GM23338 (cell line): ENCODE measurements around the gene PLXND1. TPM values are rescaled to one million over a fixed set of nuclear protein-coding genes. Genes with fewer than 3 reads are reported as not detected.

ENCODE experiments used
- ATAC-seq: fragments of 200-7000 bp; cut with Tn5 transposase; 3 replicates; pipeline ENCODE4 v1.9.1; 2020
- DNase-seq: peaks from one replicate; pipeline ENCODE4 v3.0.0-alpha.2; 2015; ENCODE audit warnings: low spot score
- H2AFZ ChIP-seq: fragments of 200-600 bp; sonication (generic); 2 replicates; pipeline ENCODE4 v1.8.0; 2016; ENCODE audit warnings: antibody characterized with exemption, mild to moderate bottlenecking, moderate library complexity
- H3F3A ChIP-seq: fragments of 200-600 bp; sonication (generic); replicated peaks from 2 replicates; pipeline ENCODE4 v1.8.0; 2017; ENCODE audit warnings: antibody characterized with exemption, mixed run types, low read depth
- H3K27ac ChIP-seq: fragments of 200-600 bp; sonication (generic); 2 replicates; pipeline ENCODE4 v1.6.1; 2016; ENCODE audit warnings: low read depth
- H3K27me3 ChIP-seq: fragments of 200-600 bp; sonication (generic); 2 replicates; pipeline ENCODE4 v1.8.0; 2016; ENCODE audit warnings: mild to moderate bottlenecking, mixed run types, moderate library complexity; ENCODE audit not compliant: insufficient read depth
- H3K36me3 ChIP-seq: fragments of 200-600 bp; sonication (generic); 2 replicates; pipeline ENCODE4 v1.8.0; 2016; ENCODE audit warnings: mild to moderate bottlenecking; ENCODE audit not compliant: insufficient read depth
- H3K4me1 ChIP-seq: fragments of 200-600 bp; sonication (generic); 2 replicates; pipeline ENCODE4 v1.8.0; 2016; ENCODE audit warnings: mild to moderate bottlenecking, moderate library complexity; ENCODE audit not compliant: insufficient read depth
- H3K4me2 ChIP-seq: fragments of 200-600 bp; sonication (generic); 2 replicates; pipeline ENCODE4 v1.7.1; 2017; ENCODE audit warnings: mixed run types
- H3K4me3 ChIP-seq: fragments of 200-600 bp; sonication (generic); 2 replicates; pipeline ENCODE4 v1.6.1; 2016; ENCODE audit warnings: mixed run types
- H3K79me2 ChIP-seq: fragments of 200-600 bp; sonication (generic); replicated peaks from 2 replicates; pipeline ENCODE4 v1.8.0; 2017; ENCODE audit warnings: mild to moderate bottlenecking; ENCODE audit not compliant: insufficient read depth
- H3K9me2 ChIP-seq: fragments of 200-600 bp; sonication (generic); 2 replicates; pipeline ENCODE4 v1.8.0; 2017; ENCODE audit not compliant: insufficient read depth
- H4K20me1 ChIP-seq: fragments of 200-600 bp; sonication (generic); replicated peaks from 2 replicates; pipeline ENCODE4 v1.8.0; 2017; ENCODE audit warnings: mild to moderate bottlenecking; ENCODE audit not compliant: insufficient read depth
- H3K27ac Mint-ChIP-seq: 2 replicates; pipeline ENCODE4 v1.8.0; 2020; ENCODE audit warnings: inconsistent platforms, mild to moderate bottlenecking, moderate library complexity, mixed read lengths
- H3K27me3 Mint-ChIP-seq: 3 replicates; pipeline ENCODE4 v1.8.0; 2022; ENCODE audit warnings: low read depth, mild to moderate bottlenecking, moderate library complexity, mixed read lengths, inconsistent platforms; ENCODE audit not compliant: insufficient read depth, poor library complexity
- H3K36me3 Mint-ChIP-seq: 3 replicates; pipeline ENCODE4 v1.8.0; 2021; ENCODE audit warnings: low read depth, mild to moderate bottlenecking, inconsistent platforms, moderate library complexity, mixed read lengths
- H3K4me1 Mint-ChIP-seq: 3 replicates; pipeline ENCODE4 v1.8.0; 2020; ENCODE audit warnings: mild to moderate bottlenecking, inconsistent platforms, mixed read lengths
- H3K4me3 Mint-ChIP-seq: 3 replicates; pipeline ENCODE4 v1.8.0; 2021; ENCODE audit warnings: moderate library complexity, mild to moderate bottlenecking, inconsistent platforms, mixed read lengths
- H3K9me3 Mint-ChIP-seq: 3 replicates; pipeline ENCODE4 v1.8.0; 2020; ENCODE audit warnings: moderate library complexity, mild to moderate bottlenecking, inconsistent platforms, mixed read lengths
- CREB1 ChIP-seq: fragments of 250-450 bp; sonication (Bioruptor Pico); IDR thresholded peaks from 2 replicates; pipeline ENCODE4 v1.5.0; 2020; ENCODE audit warnings: low read depth, mild to moderate bottlenecking, moderate library complexity
- EZH2phosphoT487 ChIP-seq: fragments of 200-600 bp; sonication (generic); IDR thresholded peaks from one replicate; pipeline ENCODE4 v1.8.1; 2018; ENCODE audit warnings: antibody characterized with exemption; ENCODE audit not compliant: unreplicated experiment
- JUNB ChIP-seq: IDR thresholded peaks from one replicate; pipeline ENCODE4 v1.6.1; 2016; ENCODE audit warnings: antibody characterized with exemption; ENCODE audit not compliant: unreplicated experiment
- NANOG ChIP-seq: IDR thresholded peaks from 2 replicates; pipeline ENCODE4 v1.6.1; 2016; ENCODE audit warnings: antibody characterized with exemption, borderline replicate concordance
- POLR2AphosphoS5 ChIP-seq: IDR thresholded peaks from 2 replicates; pipeline ENCODE4 v1.6.1; 2016; ENCODE audit warnings: antibody characterized with exemption, low read depth
- STAT1 ChIP-seq: IDR thresholded peaks from one replicate; pipeline ENCODE4 v1.6.1; 2016; ENCODE audit warnings: antibody characterized with exemption; ENCODE audit not compliant: unreplicated experiment
- ZNF114 ChIP-seq: fragments of 250-450 bp; sonication (Bioruptor Pico); IDR thresholded peaks from 2 replicates; pipeline ENCODE4 v1.5.0; 2020; ENCODE audit warnings: mild to moderate bottlenecking, moderate library complexity
- polyA plus RNA-seq: library from polyadenylated mRNA; unstranded; fragments of >200 nt; fragmentation: Nextera tagmentation; extraction: Ambion mirVana; gene quantifications from 2 replicates; pipeline ENCODE4 v1.2.1, GENCODE V29; 2016
- total RNA-seq: library from RNA; depleted of rRNA; stranded (reverse); fragments of >200 nt; shearing (Covaris generic); gene quantifications from 2 replicates; pipeline ENCODE4 v1.2.3, GENCODE V29; 2014
- TF ChIP-seq, protein P1 (sequence below): fragments of 250-450 bp; sonication (Bioruptor Pico); IDR thresholded peaks from 2 replicates; pipeline ENCODE4 v1.5.0; 2020; ENCODE audit warnings: mild to moderate bottlenecking, moderate library complexity
- TF ChIP-seq, protein P2 (sequence below): IDR thresholded peaks from 2 replicates; pipeline ENCODE4 v1.6.1; 2016; ENCODE audit warnings: antibody characterized with exemption
- TF ChIP-seq, protein P3 (sequence below), 2 experiments: fragments of 200-600 bp in 1 of 2; sonication (generic) in 1 of 2; conservative IDR thresholded peaks; 2 replicates each; pipeline versions ENCODE4 v1.5.1 to v1.6.1; 2016 to 2017; ENCODE audit warnings: antibody characterized with exemption in 2 of 2, low read depth in 2 of 2, mild to moderate bottlenecking in 2 of 2, moderate library complexity in 1 of 2

Gene PLXND1
- total and polyA plus RNA-seq, 2 experiments from 2014 or later, result 13.3 to 60.4 TPM

DNA sequence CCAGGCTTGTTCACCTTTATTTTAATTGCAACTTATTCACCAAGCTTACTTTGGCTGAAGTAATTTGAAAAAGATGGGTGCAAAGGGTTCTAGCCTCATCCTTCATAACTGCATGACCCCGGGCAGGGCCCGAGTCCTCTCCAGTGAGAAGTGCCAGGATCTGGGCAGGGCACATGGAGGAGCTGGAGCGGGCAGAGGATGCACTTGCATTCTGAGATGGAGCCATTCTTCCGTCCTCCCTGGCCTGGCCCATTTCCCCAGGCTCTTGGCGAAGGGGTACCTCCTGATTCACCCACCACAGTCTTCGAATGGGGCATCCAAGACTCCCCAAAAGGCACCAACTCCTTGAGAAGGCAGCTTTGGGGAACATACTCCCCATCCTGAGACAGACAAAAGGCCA lies 22.5 kb upstream of the PLXND1 start (continued):
- TF ChIP-seq, protein P1, sequence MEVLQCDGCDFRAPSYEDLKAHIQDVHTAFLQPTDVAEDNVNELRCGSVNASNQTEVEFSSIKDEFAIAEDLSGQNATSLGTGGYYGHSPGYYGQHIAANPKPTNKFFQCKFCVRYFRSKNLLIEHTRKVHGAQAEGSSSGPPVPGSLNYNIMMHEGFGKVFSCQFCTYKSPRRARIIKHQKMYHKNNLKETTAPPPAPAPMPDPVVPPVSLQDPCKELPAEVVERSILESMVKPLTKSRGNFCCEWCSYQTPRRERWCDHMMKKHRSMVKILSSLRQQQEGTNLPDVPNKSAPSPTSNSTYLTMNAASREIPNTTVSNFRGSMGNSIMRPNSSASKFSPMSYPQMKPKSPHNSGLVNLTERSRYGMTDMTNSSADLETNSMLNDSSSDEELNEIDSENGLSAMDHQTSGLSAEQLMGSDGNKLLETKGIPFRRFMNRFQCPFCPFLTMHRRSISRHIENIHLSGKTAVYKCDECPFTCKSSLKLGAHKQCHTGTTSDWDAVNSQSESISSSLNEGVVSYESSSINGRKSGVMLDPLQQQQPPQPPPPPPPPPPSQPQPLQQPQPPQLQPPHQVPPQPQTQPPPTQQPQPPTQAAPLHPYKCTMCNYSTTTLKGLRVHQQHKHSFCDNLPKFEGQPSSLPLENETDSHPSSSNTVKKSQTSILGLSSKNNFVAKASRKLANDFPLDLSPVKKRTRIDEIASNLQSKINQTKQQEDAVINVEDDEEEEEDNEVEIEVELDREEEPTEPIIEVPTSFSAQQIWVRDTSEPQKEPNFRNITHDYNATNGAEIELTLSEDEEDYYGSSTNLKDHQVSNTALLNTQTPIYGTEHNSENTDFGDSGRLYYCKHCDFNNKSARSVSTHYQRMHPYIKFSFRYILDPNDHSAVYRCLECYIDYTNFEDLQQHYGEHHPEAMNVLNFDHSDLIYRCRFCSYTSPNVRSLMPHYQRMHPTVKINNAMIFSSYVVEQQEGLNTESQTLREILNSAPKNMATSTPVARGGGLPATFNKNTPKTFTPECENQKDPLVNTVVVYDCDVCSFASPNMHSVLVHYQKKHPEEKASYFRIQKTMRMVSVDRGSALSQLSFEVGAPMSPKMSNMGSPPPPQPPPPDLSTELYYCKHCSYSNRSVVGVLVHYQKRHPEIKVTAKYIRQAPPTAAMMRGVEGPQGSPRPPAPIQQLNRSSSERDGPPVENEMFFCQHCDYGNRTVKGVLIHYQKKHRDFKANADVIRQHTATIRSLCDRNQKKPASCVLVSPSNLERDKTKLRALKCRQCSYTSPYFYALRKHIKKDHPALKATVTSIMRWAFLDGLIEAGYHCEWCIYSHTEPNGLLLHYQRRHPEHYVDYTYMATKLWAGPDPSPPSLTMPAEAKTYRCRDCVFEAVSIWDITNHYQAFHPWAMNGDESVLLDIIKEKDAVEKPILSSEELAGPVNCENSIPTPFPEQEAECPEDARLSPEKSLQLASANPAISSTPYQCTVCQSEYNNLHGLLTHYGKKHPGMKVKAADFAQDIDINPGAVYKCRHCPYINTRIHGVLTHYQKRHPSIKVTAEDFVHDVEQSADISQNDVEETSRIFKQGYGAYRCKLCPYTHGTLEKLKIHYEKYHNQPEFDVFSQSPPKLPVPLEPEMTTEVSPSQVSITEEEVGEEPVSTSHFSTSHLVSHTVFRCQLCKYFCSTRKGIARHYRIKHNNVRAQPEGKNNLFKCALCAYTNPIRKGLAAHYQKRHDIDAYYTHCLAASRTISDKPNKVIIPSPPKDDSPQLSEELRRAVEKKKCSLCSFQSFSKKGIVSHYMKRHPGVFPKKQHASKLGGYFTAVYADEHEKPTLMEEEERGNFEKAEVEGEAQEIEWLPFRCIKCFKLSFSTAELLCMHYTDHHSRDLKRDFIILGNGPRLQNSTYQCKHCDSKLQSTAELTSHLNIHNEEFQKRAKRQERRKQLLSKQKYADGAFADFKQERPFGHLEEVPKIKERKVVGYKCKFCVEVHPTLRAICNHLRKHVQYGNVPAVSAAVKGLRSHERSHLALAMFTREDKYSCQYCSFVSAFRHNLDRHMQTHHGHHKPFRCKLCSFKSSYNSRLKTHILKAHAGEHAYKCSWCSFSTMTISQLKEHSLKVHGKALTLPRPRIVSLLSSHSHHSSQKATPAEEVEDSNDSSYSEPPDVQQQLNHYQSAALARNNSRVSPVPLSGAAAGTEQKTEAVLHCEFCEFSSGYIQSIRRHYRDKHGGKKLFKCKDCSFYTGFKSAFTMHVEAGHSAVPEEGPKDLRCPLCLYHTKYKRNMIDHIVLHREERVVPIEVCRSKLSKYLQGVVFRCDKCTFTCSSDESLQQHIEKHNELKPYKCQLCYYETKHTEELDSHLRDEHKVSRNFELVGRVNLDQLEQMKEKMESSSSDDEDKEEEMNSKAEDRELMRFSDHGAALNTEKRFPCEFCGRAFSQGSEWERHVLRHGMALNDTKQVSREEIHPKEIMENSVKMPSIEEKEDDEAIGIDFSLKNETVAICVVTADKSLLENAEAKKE (CRISPR knock-in tag), result no peak
- TF ChIP-seq NANOG (no peak), CREB1 (CRISPR knock-in tag) (no peak), ZNF114 (no peak), EZH2phosphoT487 (no peak), STAT1 (no peak), JUNB (no peak)
- TF ChIP-seq, protein P2, sequence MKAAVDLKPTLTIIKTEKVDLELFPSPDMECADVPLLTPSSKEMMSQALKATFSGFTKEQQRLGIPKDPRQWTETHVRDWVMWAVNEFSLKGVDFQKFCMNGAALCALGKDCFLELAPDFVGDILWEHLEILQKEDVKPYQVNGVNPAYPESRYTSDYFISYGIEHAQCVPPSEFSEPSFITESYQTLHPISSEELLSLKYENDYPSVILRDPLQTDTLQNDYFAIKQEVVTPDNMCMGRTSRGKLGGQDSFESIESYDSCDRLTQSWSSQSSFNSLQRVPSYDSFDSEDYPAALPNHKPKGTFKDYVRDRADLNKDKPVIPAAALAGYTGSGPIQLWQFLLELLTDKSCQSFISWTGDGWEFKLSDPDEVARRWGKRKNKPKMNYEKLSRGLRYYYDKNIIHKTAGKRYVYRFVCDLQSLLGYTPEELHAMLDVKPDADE, result no peak

DNA sequence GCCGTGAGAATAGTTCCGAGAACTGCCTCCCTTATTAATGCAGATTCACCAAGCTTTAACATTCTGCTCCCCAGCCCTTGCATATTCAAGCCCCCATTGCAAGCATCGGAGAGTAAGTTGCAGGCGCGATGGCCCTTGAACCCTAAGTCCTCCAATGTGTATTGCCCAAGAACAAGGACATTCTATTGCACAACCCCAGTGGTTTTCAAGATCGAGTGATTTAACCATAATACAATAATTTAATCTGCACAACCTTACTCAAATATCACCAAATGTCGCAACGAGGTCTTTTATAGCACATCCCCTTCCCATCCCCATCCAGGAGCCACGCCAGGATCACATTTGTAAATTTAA lies 21.7 kb upstream of the PLXND1 start:
- Histone ChIP-seq H3K79me2 (no peaks in the 10 kb centered on the region), H3K36me3 (no peaks in the 10 kb centered on the region), H3F3A (peaks cover 3% of the 10 kb centered on the region; the same call in 1 of the 2 replicates), H3K4me1 (peaks cover 13% of the 10 kb centered on the region), H3K4me2 (peak overlapping the region; percentile 87), H3K9me2 (no peaks in the 10 kb centered on the region), H3K4me3 (peak overlapping the region; percentile 67), H3K27ac (no peak overlapping the region), H2AFZ (no peak overlapping the region), H3K27me3 (no peaks in the 10 kb centered on the region), H4K20me1 (no peaks in the 10 kb centered on the region)
- H3K4me3 Mint-ChIP-seq, result peak overlapping the region; percentile 93
- no peaks in the 10 kb centered on the region for H3K9me3 Mint-ChIP-seq
- DNase-seq (no peak), ATAC-seq (no peak)
- H3K27me3 Mint-ChIP-seq, result peaks cover 17% of the 10 kb centered on the region
- H3K4me1 Mint-ChIP-seq, result peaks cover 19% of the 10 kb centered on the region
- H3K36me3 Mint-ChIP-seq, result no peaks in the 10 kb centered on the region
- no peak overlapping the region for H3K27ac Mint-ChIP-seq
- TF ChIP-seq, protein P3, sequence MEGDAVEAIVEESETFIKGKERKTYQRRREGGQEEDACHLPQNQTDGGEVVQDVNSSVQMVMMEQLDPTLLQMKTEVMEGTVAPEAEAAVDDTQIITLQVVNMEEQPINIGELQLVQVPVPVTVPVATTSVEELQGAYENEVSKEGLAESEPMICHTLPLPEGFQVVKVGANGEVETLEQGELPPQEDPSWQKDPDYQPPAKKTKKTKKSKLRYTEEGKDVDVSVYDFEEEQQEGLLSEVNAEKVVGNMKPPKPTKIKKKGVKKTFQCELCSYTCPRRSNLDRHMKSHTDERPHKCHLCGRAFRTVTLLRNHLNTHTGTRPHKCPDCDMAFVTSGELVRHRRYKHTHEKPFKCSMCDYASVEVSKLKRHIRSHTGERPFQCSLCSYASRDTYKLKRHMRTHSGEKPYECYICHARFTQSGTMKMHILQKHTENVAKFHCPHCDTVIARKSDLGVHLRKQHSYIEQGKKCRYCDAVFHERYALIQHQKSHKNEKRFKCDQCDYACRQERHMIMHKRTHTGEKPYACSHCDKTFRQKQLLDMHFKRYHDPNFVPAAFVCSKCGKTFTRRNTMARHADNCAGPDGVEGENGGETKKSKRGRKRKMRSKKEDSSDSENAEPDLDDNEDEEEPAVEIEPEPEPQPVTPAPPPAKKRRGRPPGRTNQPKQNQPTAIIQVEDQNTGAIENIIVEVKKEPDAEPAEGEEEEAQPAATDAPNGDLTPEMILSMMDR (conservative IDR thresholded peaks at IDR 0.05; ENCODE audit: low read depth in 2 of 2), result no peak
- TF ChIP-seq NANOG, result no peak
- no peak for TF ChIP-seq POLR2AphosphoS5
- no peak for TF ChIP-seq STAT1
